H1 (cell line): Measurements from ENCODE around the gene AK5. TPM values are rescaled to one million over a fixed set of nuclear protein-coding genes. Genes with fewer than 3 reads are reported as not detected.

Experiments
- CTCF ChIA-PET: fragments of 300-600 bp; sonication (Branson Sonifier 250); formaldehyde crosslinking; loops from one replicate; lab custom pipeline; 2021; ENCODE audit not compliant: partially characterized antibody; lab: Charles Lee
- POLR2A ChIA-PET: fragments of 300-600 bp; sonication (Branson Sonifier 250); formaldehyde crosslinking; loops from one replicate; lab custom pipeline; 2021; ENCODE audit warnings: inconsistent platforms; ENCODE audit not compliant: partially characterized antibody; lab: Charles Lee
- DNase-seq, 2 experiments: peaks; one replicate each; pipeline versions ENCODE4 v3.0.0 to v3.0.0-alpha.2; 2010 to 2022; ENCODE audit warnings: low spot score in 2 of 2, low read depth in 1 of 2, mixed read lengths in 1 of 2
- FAIRE-seq: peaks from 2 replicates; lab custom pipeline; 2011; peaks lifted over from hg19 to GRCh38; lab: Jason Lieb, UNC
- H2AFZ ChIP-seq: 2 replicates; pipeline ENCODE4 v1.8.1; 2012; ENCODE audit warnings: low read length, inconsistent platforms
- H2AK5ac ChIP-seq: 2 replicates; pipeline ENCODE4 v1.6.1; 2013; ENCODE audit warnings: low read depth, low read length
- H2BK120ac ChIP-seq: replicated peaks from 2 replicates; pipeline ENCODE3; 2013; ENCODE audit warnings: low read depth, low read length, inconsistent platforms
- H2BK12ac ChIP-seq: 2 replicates; pipeline ENCODE4 v1.6.1; 2013; ENCODE audit warnings: low read depth, low read length
- H2BK15ac ChIP-seq: 2 replicates; pipeline ENCODE4 v1.6.1; 2013; ENCODE audit warnings: low read length
- H2BK20ac ChIP-seq: 2 replicates; pipeline ENCODE4 v1.6.1; 2013; ENCODE audit warnings: low read length
- H2BK5ac ChIP-seq: 2 replicates; pipeline ENCODE4 v1.6.1; 2013; ENCODE audit warnings: low read depth, low read length
- H3K14ac ChIP-seq: 2 replicates; pipeline ENCODE4 v1.6.1; 2013; ENCODE audit warnings: inconsistent platforms; ENCODE audit not compliant: insufficient read length
- H3K18ac ChIP-seq: 2 replicates; pipeline ENCODE4 v1.6.1; 2013; ENCODE audit warnings: low read length; ENCODE audit errors: extremely low read depth
- H3K23ac ChIP-seq: 2 replicates; pipeline ENCODE4 v1.6.1; 2013; ENCODE audit warnings: inconsistent platforms; ENCODE audit not compliant: insufficient read length
- H3K23me2 ChIP-seq: 2 replicates; pipeline ENCODE4 v1.6.1; 2013; ENCODE audit warnings: low read depth, low read length
- H3K27ac ChIP-seq: 2 replicates; pipeline ENCODE4 v1.6.1; 2011; ENCODE audit warnings: low read depth, low read length, inconsistent platforms
- H3K27me3 ChIP-seq, 4 experiments: replicated peaks in 1 of 4; 1 replicate in 1 of 4; 2 replicates in 3 of 4; pipeline versions ENCODE4 v1.6.1 to v1.8.1; 2011 to 2013; ENCODE audit warnings: low read length in 3 of 4, mild to moderate bottlenecking in 3 of 4, inconsistent platforms in 2 of 4, mixed read lengths in 2 of 4, moderate library complexity in 1 of 4; ENCODE audit not compliant: control insufficient read depth in 3 of 4, insufficient read depth in 3 of 4; ENCODE audit errors: extremely low read depth in 1 of 4
- H3K36me3 ChIP-seq, 4 experiments: 2 replicates each; pipeline versions ENCODE4 v1.6.1 to v1.8.1; 2011 to 2013; ENCODE audit warnings: mild to moderate bottlenecking in 4 of 4, low read length in 3 of 4, moderate library complexity in 2 of 4, control low read depth in 1 of 4, inconsistent platforms in 1 of 4; ENCODE audit not compliant: insufficient read depth in 4 of 4, control insufficient read depth in 2 of 4
- H3K4ac ChIP-seq: replicated peaks from 2 replicates; pipeline ENCODE3; 2013; ENCODE audit warnings: low read length, low read depth, mixed read lengths, inconsistent platforms; ENCODE audit not compliant: insufficient read length
- H3K4me1 ChIP-seq, 4 experiments: replicated peaks in 1 of 4; 1 replicate in 1 of 4; 2 replicates in 3 of 4; pipeline versions ENCODE4 v1.6.1 to v1.8.1; 2011 to 2013; ENCODE audit warnings: low read length in 3 of 4, inconsistent platforms in 2 of 4, mixed read lengths in 1 of 4; ENCODE audit not compliant: insufficient read depth in 4 of 4, control insufficient read depth in 3 of 4
- H3K4me2 ChIP-seq, 2 experiments: 2 replicates each; pipeline versions ENCODE4 v1.6.1 to v1.8.1; 2011 to 2013; ENCODE audit warnings: low read depth in 2 of 2, low read length in 2 of 2, control low read depth in 1 of 2, inconsistent platforms in 1 of 2, mild to moderate bottlenecking in 1 of 2; ENCODE audit not compliant: insufficient read depth in 1 of 2
- H3K4me3 ChIP-seq, 4 experiments: fragments of 200-600, 300-600 bp in 1 of 4; sonication (generic), shearing (Covaris generic), sonication (Bioruptor Twin) in 1 of 4; 2 replicates each; pipeline versions ENCODE4 v1.5.1 to v1.8.1; 2011 to 2016; ENCODE audit warnings: low read length in 4 of 4, low read depth in 3 of 4, control low read depth in 2 of 4, inconsistent platforms in 2 of 4, mild to moderate bottlenecking in 2 of 4, mixed read lengths in 1 of 4, moderate library complexity in 1 of 4; ENCODE audit not compliant: insufficient read depth in 2 of 4; ENCODE audit errors: extremely low read depth in 1 of 4
- H3K56ac ChIP-seq: replicated peaks from 2 replicates; pipeline ENCODE3; 2013; ENCODE audit warnings: low read depth, mild to moderate bottlenecking, mixed read lengths, low read length, inconsistent platforms; ENCODE audit not compliant: insufficient read length
- H3K79me1 ChIP-seq: 2 replicates; pipeline ENCODE4 v1.6.1; 2013; ENCODE audit warnings: low read depth, low read length, control low read depth
- H3K79me2 ChIP-seq, 2 experiments: 2 replicates each; pipeline versions ENCODE4 v1.6.1 to v1.8.1; 2012 to 2013; ENCODE audit warnings: low read length in 2 of 2, mild to moderate bottlenecking in 2 of 2, inconsistent platforms in 1 of 2; ENCODE audit not compliant: insufficient read depth in 2 of 2, control insufficient read depth in 1 of 2
- H3K9ac ChIP-seq, 4 experiments: replicated peaks in 1 of 4; 1 replicate in 1 of 4; 2 replicates in 3 of 4; pipeline versions ENCODE4 v1.6.1 to v1.8.1; 2011 to 2013; ENCODE audit warnings: low read depth in 3 of 4, low read length in 3 of 4, control low read depth in 2 of 4, mild to moderate bottlenecking in 2 of 4, moderate library complexity in 2 of 4, inconsistent platforms in 1 of 4; ENCODE audit errors: extremely low read depth in 1 of 4
- H3K9me3 ChIP-seq, 2 experiments: 2 replicates each; pipeline versions ENCODE4 v1.6.1 to v1.8.1; 2012 to 2013; ENCODE audit warnings: mild to moderate bottlenecking in 2 of 2, moderate library complexity in 2 of 2, control low read depth in 1 of 2, inconsistent platforms in 1 of 2, low read depth in 1 of 2, low read length in 1 of 2, mixed read lengths in 1 of 2; ENCODE audit not compliant: insufficient read depth in 2 of 2
- H4K20me1 ChIP-seq, 2 experiments: replicated peaks in 1 of 2; 2 replicates each; pipeline versions ENCODE3 to v1.8.1; 2011 to 2013; ENCODE audit warnings: inconsistent platforms in 2 of 2, low read length in 2 of 2, mild to moderate bottlenecking in 1 of 2; ENCODE audit not compliant: insufficient read depth in 2 of 2, control insufficient read depth in 1 of 2
- H4K5ac ChIP-seq: 2 replicates; pipeline ENCODE4 v1.6.1; 2013; ENCODE audit warnings: low read length, low read depth, mixed read lengths, inconsistent platforms; ENCODE audit not compliant: insufficient read length
- H4K8ac ChIP-seq: 2 replicates; pipeline ENCODE4 v1.8.0; 2013; ENCODE audit warnings: mild to moderate bottlenecking, moderate library complexity, low read length, inconsistent platforms; ENCODE audit not compliant: insufficient read depth; ENCODE audit errors: extremely low read depth
- H4K91ac ChIP-seq: replicated peaks from 2 replicates; pipeline ENCODE3; 2013; ENCODE audit warnings: low read length, mixed read lengths, inconsistent platforms; ENCODE audit not compliant: insufficient read length
- EP300 ChIP-seq, 2 experiments: IDR thresholded peaks; 1 replicate in 1 of 2; 2 replicates in 1 of 2; pipeline ENCODE4 v1.6.1; 2011 to 2012; ENCODE audit warnings: low read depth in 2 of 2, low read length in 2 of 2, mild to moderate bottlenecking in 2 of 2, borderline replicate concordance in 1 of 2, inconsistent platforms in 1 of 2, moderate library complexity in 1 of 2
- EZH2 ChIP-seq: fragments of 200-600 bp; sonication (generic); IDR thresholded peaks from 2 replicates; pipeline ENCODE4 v1.7.1; 2012; ENCODE audit warnings: low read depth, mild to moderate bottlenecking, moderate library complexity, low read length, inconsistent platforms; ENCODE audit not compliant: severe bottlenecking
- KDM1A ChIP-seq: fragments of 200-600, 300-600 bp; sonication (generic); IDR thresholded peaks from 2 replicates; pipeline ENCODE4 v1.7.1; 2016; ENCODE audit warnings: mild to moderate bottlenecking, low read length, borderline replicate concordance
- MAX ChIP-seq: IDR thresholded peaks from 2 replicates; pipeline ENCODE4 v1.6.1; 2012; ENCODE audit warnings: inconsistent platforms
- POU5F1 ChIP-seq: IDR thresholded peaks from 2 replicates; pipeline ENCODE4 v1.6.1; 2011; ENCODE audit warnings: low read depth, mild to moderate bottlenecking, low read length, moderate library complexity
- RNF2 ChIP-seq: fragments of 200-900, 300-1000 bp; sonication (generic); IDR thresholded peaks from 2 replicates; pipeline ENCODE4 v1.7.1; 2016; ENCODE audit warnings: borderline replicate concordance, low read depth, mild to moderate bottlenecking, antibody characterized with exemption, low read length; ENCODE audit not compliant: poor library complexity, severe bottlenecking; ENCODE audit errors: missing control alignments
- SIX5 ChIP-seq: IDR thresholded peaks from 2 replicates; pipeline ENCODE4 v1.6.1; 2011; ENCODE audit warnings: mild to moderate bottlenecking, low read depth, low read length
- ZNF274 ChIP-seq: IDR thresholded peaks from 2 replicates; pipeline ENCODE4 v1.7.0; 2012; ENCODE audit warnings: low read length, borderline replicate concordance; ENCODE audit errors: extremely low read depth
- WGBS, 2 experiments: shearing (Covaris generic) in 1 of 2; methylation state at CpG; one replicate each; pipeline versions ENCODE4 v1.1.6 to v1.1.7; 2013 to 2015; ENCODE audit warnings: low lambda C conversion rate in 2 of 2, mixed read lengths in 2 of 2, inconsistent platforms in 1 of 2, low coverage in 1 of 2, missing lambda C conversion rate in 1 of 2; ENCODE audit not compliant: insufficient replicate concordance in 2 of 2, insufficient coverage in 1 of 2, insufficient read length in 1 of 2; ENCODE audit errors: extremely low coverage in 1 of 2, missing lambda C conversion rate in 1 of 2; 5-methylcytosine and 5-hydroxymethylcytosine counted together
- polyA plus RNA-seq, 7 experiments: library from polyadenylated mRNA; depleted of rRNA in 3 of 7; stranded (reverse) in 5 of 7; unstranded in 2 of 7; fragments of >200 nt in 5 of 7; fragments of 200-250 nt in 2 of 7; gene quantifications; 1 replicate in 5 of 7; 2 replicates in 1 of 7; 4 replicates in 1 of 7; pipeline versions ENCODE4 v1.2.1 to v1.2.3, GENCODE V29; 2011 to 2013; ENCODE audit warnings: missing spikeins in 2 of 7, mixed read lengths in 2 of 7
- total RNA-seq: library from RNA; stranded (reverse); fragmentation: NEBNext Ultra II Directional; extraction: Animal tissue kit (Norgen Biotek cat#: 25700); gene quantifications from 2 replicates; pipeline ENCODE4 v1.2.1, GENCODE V29; 2021

The AK5 gene
- total and polyA plus RNA-seq, 2 of the 8 experiments (the other 6 are each of a cell fraction or from before 2014, with no cell fraction given), result 2.0 to 7.1 TPM

- H2BK20ac ChIP-seq, result no peak overlapping the region
- no peak overlapping the region for H4K5ac ChIP-seq
- H3K23ac ChIP-seq, result no peak overlapping the region
- H3K27ac ChIP-seq, result no peak overlapping the region
- FAIRE-seq (no peak), DNase-seq (no peak)
- no peak overlapping the region for H3K4ac ChIP-seq
- H3K14ac ChIP-seq, result no peak overlapping the region
- H2AFZ ChIP-seq, result no peak overlapping the region
- no peaks in the 10 kb centered on the region for H3K36me3 ChIP-seq
- H3K79me1 ChIP-seq, result no peaks in the 10 kb centered on the region
- H3K18ac ChIP-seq, result no peak overlapping the region
- H4K91ac ChIP-seq, result no peak overlapping the region
- no peaks in the 10 kb centered on the region for H3K4me1 ChIP-seq
- ChIA-PET CTCF (interaction anchor here (0.6 to 2.1 kb wide), 2 partner anchors 10 to 1275 kb away, joined by 3 to 8 read pairs; no protein-coding TSS in a partner anchor), POLR2A (no interaction called here)
- 93% methylated on average over 4 of the region's 4 CpGs; no CpG with 5 or more reads in 1 of the 2 experiments for WGBS, 2 experiments
- no peak overlapping the region for H2BK15ac ChIP-seq
- H3K56ac ChIP-seq, result no peak overlapping the region
- no peaks in the 10 kb centered on the region for H3K23me2 ChIP-seq
- no peak overlapping the region for H3K4me3 ChIP-seq
- no peak overlapping the region for H2BK120ac ChIP-seq
- H3K79me2 ChIP-seq, result no peaks in the 10 kb centered on the region
- no peak for TF ChIP-seq EZH2
- no peak for TF ChIP-seq RNF2
- no peak for TF ChIP-seq MAX
- TF ChIP-seq SIX5, result no peak
- no peak for TF ChIP-seq KDM1A
- no peak for TF ChIP-seq ZNF274
- no peak for TF ChIP-seq POU5F1
- TF ChIP-seq EP300 (IDR thresholded peaks at IDR 0.05; ENCODE audit: borderline replicate concordance in 1 of 2, low read depth in 2 of 2, low read length in 2 of 2), result no peak
- H4K8ac ChIP-seq, result no peak overlapping the region
- no peak overlapping the region for H2BK12ac ChIP-seq
- no peak overlapping the region for H3K4me2 ChIP-seq
- H3K9me3 ChIP-seq, result no peaks in the 10 kb centered on the region
- H3K27me3 ChIP-seq, result no peaks in the 10 kb centered on the region
- no peak overlapping the region for H2BK5ac ChIP-seq
- no peak overlapping the region for H2AK5ac ChIP-seq
- no peaks in the 10 kb centered on the region for H4K20me1 ChIP-seq
- no peak overlapping the region for H3K9ac ChIP-seq
Observed at GRCh38 chr1:77504986-77505385, 223.2 kb downstream of the AK5 start.
